H9 (cell line): ENCODE results near the gene SH3BGRL3. TPM values are rescaled to one million over a fixed set of nuclear protein-coding genes. Genes with fewer than 3 reads are reported as not detected.

Source experiments
- DNase-seq: peaks from one replicate; pipeline ENCODE4 v3.0.0-alpha.2; 2017
- H2AFZ ChIP-seq: one replicate; pipeline ENCODE4 v1.6.1; 2013; ENCODE audit warnings: mild to moderate bottlenecking, low read length, control low read depth, moderate library complexity
- H2AK5ac ChIP-seq: 2 replicates; pipeline ENCODE4 v1.6.1; 2013; ENCODE audit warnings: low read length, control low read depth, mixed read lengths; ENCODE audit not compliant: insufficient read length
- H2BK120ac ChIP-seq: one replicate; pipeline ENCODE4 v1.6.1; 2013; ENCODE audit warnings: low read depth, mild to moderate bottlenecking, low read length, control low read depth, inconsistent platforms; ENCODE audit not compliant: poor library complexity, severe bottlenecking
- H2BK12ac ChIP-seq: 2 replicates; pipeline ENCODE4 v1.6.1; 2013; ENCODE audit warnings: low read length, control low read depth, mixed read lengths, low read depth; ENCODE audit not compliant: insufficient read length
- H2BK15ac ChIP-seq: 2 replicates; pipeline ENCODE4 v1.6.1; 2013; ENCODE audit warnings: low read depth, low read length, control low read depth
- H2BK20ac ChIP-seq: one replicate; pipeline ENCODE4 v1.6.1; 2013; ENCODE audit warnings: low read depth, mild to moderate bottlenecking, low read length, control low read depth, inconsistent platforms; ENCODE audit not compliant: poor library complexity, severe bottlenecking
- H2BK5ac ChIP-seq: 2 replicates; pipeline ENCODE4 v1.6.1; 2013; ENCODE audit warnings: low read length, control low read depth, mixed read lengths; ENCODE audit not compliant: insufficient read length
- H3K14ac ChIP-seq: 2 replicates; pipeline ENCODE4 v1.6.1; 2013; ENCODE audit warnings: low read length, control low read depth; ENCODE audit not compliant: insufficient read depth
- H3K18ac ChIP-seq: 2 replicates; pipeline ENCODE4 v1.6.1; 2013; ENCODE audit warnings: low read depth, mild to moderate bottlenecking, mixed read lengths, low read length, control low read depth; ENCODE audit not compliant: insufficient read length
- H3K23ac ChIP-seq: 2 replicates; pipeline ENCODE4 v1.6.1; 2013; ENCODE audit warnings: low read length, control low read depth, mixed read lengths, low read depth; ENCODE audit not compliant: insufficient read length
- H3K23me2 ChIP-seq: 2 replicates; pipeline ENCODE4 v1.6.1; 2013; ENCODE audit warnings: low read depth, mild to moderate bottlenecking, mixed read lengths, low read length, control low read depth; ENCODE audit not compliant: insufficient read length, poor library complexity, severe bottlenecking
- H3K27ac ChIP-seq: 2 replicates; pipeline ENCODE4 v1.5.1; 2013; ENCODE audit warnings: low read length, control low read depth, mixed read lengths, low read depth; ENCODE audit not compliant: insufficient read length
- H3K27me3 ChIP-seq: 2 replicates; pipeline ENCODE4 v1.6.1; 2013; ENCODE audit warnings: low read length, control low read depth, inconsistent platforms; ENCODE audit not compliant: insufficient read depth
- H3K4ac ChIP-seq: 2 replicates; pipeline ENCODE4 v1.6.1; 2013; ENCODE audit warnings: low read depth, mild to moderate bottlenecking, control low read depth, inconsistent platforms, low read length, moderate library complexity
- H3K4me1 ChIP-seq: 2 replicates; pipeline ENCODE4 v1.6.1; 2013; ENCODE audit warnings: low read length, control low read depth, inconsistent platforms; ENCODE audit not compliant: insufficient read depth
- H3K4me2 ChIP-seq: 2 replicates; pipeline ENCODE4 v1.6.1; 2013; ENCODE audit warnings: low read length, control low read depth, mixed read lengths; ENCODE audit not compliant: insufficient read length, insufficient read depth
- H3K56ac ChIP-seq: 2 replicates; pipeline ENCODE4 v1.6.1; 2013; ENCODE audit warnings: low read depth, mild to moderate bottlenecking, mixed read lengths, low read length, control low read depth; ENCODE audit not compliant: insufficient read length
- H3K79me1 ChIP-seq: 2 replicates; pipeline ENCODE4 v1.6.1; 2013; ENCODE audit warnings: low read depth, mild to moderate bottlenecking, moderate library complexity, low read length, control low read depth, inconsistent platforms; ENCODE audit not compliant: insufficient read depth, poor library complexity, severe bottlenecking
- H3K79me2 ChIP-seq: 2 replicates; pipeline ENCODE4 v1.6.1; 2013; ENCODE audit warnings: low read length, control low read depth, inconsistent platforms; ENCODE audit not compliant: insufficient read depth
- H3K9ac ChIP-seq: 2 replicates; pipeline ENCODE4 v1.6.1; 2013; ENCODE audit warnings: low read length, control low read depth, mixed read lengths; ENCODE audit not compliant: insufficient read length; ENCODE audit errors: extremely low read depth
- H3K9me3 ChIP-seq: one replicate; pipeline ENCODE4 v1.6.1; 2013; ENCODE audit warnings: low read depth, low read length, inconsistent platforms; ENCODE audit not compliant: control insufficient read depth
- H3T11ph ChIP-seq: one replicate; pipeline ENCODE4 v1.6.1; 2013; ENCODE audit warnings: mild to moderate bottlenecking, low read length, control low read depth, inconsistent platforms
- H4K20me1 ChIP-seq: one replicate; pipeline ENCODE4 v1.6.1; 2013; ENCODE audit not compliant: control insufficient read depth, insufficient read length, insufficient read depth
- H4K5ac ChIP-seq: 2 replicates; pipeline ENCODE4 v1.6.1; 2013; ENCODE audit warnings: low read depth, mild to moderate bottlenecking, mixed read lengths, low read length, control low read depth; ENCODE audit not compliant: insufficient read length
- H4K8ac ChIP-seq: replicated peaks from 2 replicates; pipeline ENCODE4 v1.6.1; 2013; ENCODE audit warnings: low read length, control low read depth, mixed read lengths, low read depth; ENCODE audit not compliant: insufficient read length
- H4K91ac ChIP-seq: 2 replicates; pipeline ENCODE4 v1.6.1; 2013; ENCODE audit warnings: low read depth, mild to moderate bottlenecking, moderate library complexity, mixed read lengths, low read length, control low read depth; ENCODE audit not compliant: insufficient read length
- H3K27ac Mint-ChIP-seq, 3 experiments: 2 replicates in 2 of 3; 3 replicates in 1 of 3; pipeline ENCODE4 v1.8.0; 2020 to 2021; ENCODE audit warnings: mixed read lengths in 3 of 3, mild to moderate bottlenecking in 1 of 3, moderate library complexity in 1 of 3
- H3K27me3 Mint-ChIP-seq: 2 replicates; pipeline ENCODE4 v1.8.0; 2021; ENCODE audit warnings: low read depth, mild to moderate bottlenecking, moderate library complexity, mixed read lengths
- H3K36me3 Mint-ChIP-seq, 3 experiments: 2 replicates in 2 of 3; 3 replicates in 1 of 3; pipeline ENCODE4 v1.8.0; 2020 to 2021; ENCODE audit warnings: low read depth in 3 of 3, mixed read lengths in 3 of 3; ENCODE audit not compliant: insufficient read depth in 1 of 3
- H3K4me1 Mint-ChIP-seq, 2 experiments: 2 replicates each; pipeline ENCODE4 v1.8.0; 2020; ENCODE audit warnings: mixed read lengths in 2 of 2
- H3K4me3 Mint-ChIP-seq, 2 experiments: 2 replicates in 1 of 2; 3 replicates in 1 of 2; pipeline ENCODE4 v1.8.0; 2020 to 2021; ENCODE audit warnings: mild to moderate bottlenecking in 2 of 2, mixed read lengths in 2 of 2, moderate library complexity in 1 of 2
- H3K9me3 Mint-ChIP-seq, 2 experiments: 2 replicates in 1 of 2; 3 replicates in 1 of 2; pipeline ENCODE4 v1.8.0; 2020; ENCODE audit warnings: mild to moderate bottlenecking in 2 of 2, mixed read lengths in 2 of 2, moderate library complexity in 1 of 2
- WGBS: extraction: QIAGEN DNeasy Blood & Tissue Kit; methylation state at CpG from one replicate; pipeline ENCODE4 v1.1.7; 2013; ENCODE audit warnings: missing lambda C conversion rate, low lambda C conversion rate, mixed read lengths; ENCODE audit not compliant: insufficient read length; ENCODE audit errors: extremely low coverage; 5-methylcytosine and 5-hydroxymethylcytosine counted together
- total RNA-seq: library from RNA; stranded (reverse); gene quantifications from 2 replicates; pipeline ENCODE4 v1.2.1, GENCODE V29; 2021
- TF ChIP-seq, protein P1 (sequence below): fragments of 200-600 bp; sonication (generic); conservative IDR thresholded peaks from 3 replicates; pipeline ENCODE4 v1.8.0; 2021; ENCODE audit warnings: antibody characterized with exemption, mild to moderate bottlenecking

SH3BGRL3 gene
- total RNA-seq, 1 experiment from 2014 or later, result 86.3 TPM

DNA sequence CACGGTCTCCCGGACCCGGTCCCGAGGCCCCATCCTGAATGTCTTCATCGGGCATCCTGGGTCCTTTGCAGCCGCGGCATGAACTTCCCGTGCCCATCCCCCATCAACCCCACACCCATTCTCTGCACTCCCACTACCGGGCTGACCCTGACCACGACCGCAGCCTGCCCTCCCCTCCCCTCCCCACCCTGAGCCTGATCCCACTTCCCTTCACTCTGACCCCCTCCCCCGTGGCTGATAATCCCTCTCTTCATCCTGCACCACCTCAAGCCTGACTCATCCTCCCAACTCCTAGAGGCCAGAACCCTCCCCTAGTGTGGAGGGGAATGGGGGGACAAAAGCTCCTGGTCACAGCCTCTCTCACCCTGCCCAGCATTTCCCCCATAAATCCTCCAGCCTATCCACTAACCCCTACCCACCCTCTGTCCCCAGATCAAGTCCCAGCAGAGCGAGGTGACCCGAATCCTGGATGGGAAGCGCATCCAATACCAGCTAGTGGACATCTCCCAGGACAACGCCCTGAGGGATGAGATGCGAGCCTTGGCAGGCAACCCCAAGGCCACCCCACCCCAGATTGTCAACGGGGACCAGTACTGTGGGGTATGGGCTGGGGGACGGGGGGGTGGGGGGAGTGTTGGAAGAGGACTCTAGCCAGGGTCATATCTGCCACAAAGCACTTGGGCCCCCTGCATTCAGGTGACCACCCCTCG lies 602 bp downstream of the SH3BGRL3 start:
- no CpG with 5 or more reads among the region's 20 CpGs for WGBS
- Mint-ChIP-seq H3K9me3 (no peaks in the 10 kb centered on the region; a peak in 1 of 5 replicates), H3K4me1 (peaks cover 50 to 51% of the 10 kb centered on the region in 2 experiments), H3K4me3 (peak overlapping the region; percentile 76 to 85), H3K27me3 (no peaks in the 10 kb centered on the region; the same call in 1 of the 2 replicates), H3K36me3 (peaks cover 35 to 46% (median 46%) of the 10 kb centered on the region in 3 experiments), H3K27ac (no peak overlapping the region; a peak in 1 of 7 replicates)
- H2BK120ac ChIP-seq, result no peak overlapping the region
- H3K23me2 ChIP-seq, result peaks cover 13% of the 10 kb centered on the region
- H3K4me1 ChIP-seq, result peaks cover 11% of the 10 kb centered on the region; the same call in 1 of the 2 replicates
- no peak overlapping the region for H4K91ac ChIP-seq
- no peak overlapping the region for H4K8ac ChIP-seq
- H3K27ac ChIP-seq, result no peak overlapping the region
- H2BK5ac ChIP-seq, result no peak overlapping the region
- peak overlapping the region; percentile 60 for H3K4me2 ChIP-seq
- H3K56ac ChIP-seq, result no peak overlapping the region
- H2BK20ac ChIP-seq, result no peak overlapping the region
- H3K14ac ChIP-seq, result 0 out of 2 replicates have a peak overlapping the region, but pooled peaks have one; percentile 40
- H3K79me2 ChIP-seq, result no peaks in the 10 kb centered on the region
- no peak overlapping the region for H3K18ac ChIP-seq
- no peak overlapping the region for H4K5ac ChIP-seq
- no peaks in the 10 kb centered on the region for H3K27me3 ChIP-seq
- H2BK15ac ChIP-seq, result no peak overlapping the region
- H3K9me3 ChIP-seq, result no peaks in the 10 kb centered on the region
- no peak for DNase-seq
- H3K23ac ChIP-seq, result no peak overlapping the region
- no peak overlapping the region for H2BK12ac ChIP-seq
- H2AK5ac ChIP-seq, result no peak overlapping the region
- TF ChIP-seq, protein P1, sequence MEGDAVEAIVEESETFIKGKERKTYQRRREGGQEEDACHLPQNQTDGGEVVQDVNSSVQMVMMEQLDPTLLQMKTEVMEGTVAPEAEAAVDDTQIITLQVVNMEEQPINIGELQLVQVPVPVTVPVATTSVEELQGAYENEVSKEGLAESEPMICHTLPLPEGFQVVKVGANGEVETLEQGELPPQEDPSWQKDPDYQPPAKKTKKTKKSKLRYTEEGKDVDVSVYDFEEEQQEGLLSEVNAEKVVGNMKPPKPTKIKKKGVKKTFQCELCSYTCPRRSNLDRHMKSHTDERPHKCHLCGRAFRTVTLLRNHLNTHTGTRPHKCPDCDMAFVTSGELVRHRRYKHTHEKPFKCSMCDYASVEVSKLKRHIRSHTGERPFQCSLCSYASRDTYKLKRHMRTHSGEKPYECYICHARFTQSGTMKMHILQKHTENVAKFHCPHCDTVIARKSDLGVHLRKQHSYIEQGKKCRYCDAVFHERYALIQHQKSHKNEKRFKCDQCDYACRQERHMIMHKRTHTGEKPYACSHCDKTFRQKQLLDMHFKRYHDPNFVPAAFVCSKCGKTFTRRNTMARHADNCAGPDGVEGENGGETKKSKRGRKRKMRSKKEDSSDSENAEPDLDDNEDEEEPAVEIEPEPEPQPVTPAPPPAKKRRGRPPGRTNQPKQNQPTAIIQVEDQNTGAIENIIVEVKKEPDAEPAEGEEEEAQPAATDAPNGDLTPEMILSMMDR, result no peak
- H3T11ph ChIP-seq, result no peak overlapping the region
- H3K9ac ChIP-seq, result peak overlapping the region; percentile 30
- peaks cover 2% of the 10 kb centered on the region for H4K20me1 ChIP-seq
- no peak overlapping the region for H2AFZ ChIP-seq
- H3K79me1 ChIP-seq, result no peaks in the 10 kb centered on the region
- no peak overlapping the region for H3K4ac ChIP-seq
